Measurements from ENCODE around the gene HSF2BP.
"Not testable (repeated sequence)": the region's sequence is repeated elsewhere in the genome, so short reads cannot be mapped to it uniquely, and the experiment has no call there.

The HSF2BP gene

GRCh38 chr21:43516860-43517627 is 142.2 kb downstream of the HSF2BP start:
- not testable (repeated sequence) for DNase-seq (ENCODE audit: low read depth in 2 of 2)

GRCh38 chr21:43516295-43516847 is 142.9 kb downstream of the HSF2BP start:
- not testable (repeated sequence) for DNase-seq (ENCODE audit: low read depth in 2 of 2)

GRCh38 chr21:43514834-43515233 is 144.5 kb downstream of the HSF2BP start:
- DNase-seq (ENCODE audit: low read depth in 2 of 2) = not testable (repeated sequence)

- DNase-seq (ENCODE audit: low read depth in 2 of 2) = not testable (repeated sequence)
Observed at GRCh38 chr21:43513023-43513422, 146.3 kb downstream of the HSF2BP start.

- not testable (repeated sequence) for DNase-seq (ENCODE audit: low read depth in 2 of 2)
Observed at GRCh38 chr21:43511209-43511608, 148.1 kb downstream of the HSF2BP start.

GRCh38 chr21:43510669-43511068 is 148.6 kb downstream of the HSF2BP start:
- DNase-seq (ENCODE audit: low read depth in 2 of 2) = not testable (repeated sequence)

- not testable (repeated sequence) for DNase-seq (ENCODE audit: low read depth in 2 of 2)
Observed at GRCh38 chr21:43503892-43504291, 155.4 kb downstream of the HSF2BP start.

GRCh38 chr21:43503075-43503750 is 156.1 kb downstream of the HSF2BP start:
- DNase-seq (ENCODE audit: low read depth in 2 of 2) = not testable (repeated sequence)

GRCh38 chr21:43502407-43503071 is 156.7 kb downstream of the HSF2BP start:
- not testable (repeated sequence) for DNase-seq (ENCODE audit: low read depth in 2 of 2)

GRCh38 chr21:43498924-43499323 is 160.4 kb downstream of the HSF2BP start:
- not testable (repeated sequence) for DNase-seq (ENCODE audit: low read depth in 2 of 2)

- not testable (repeated sequence) for DNase-seq (ENCODE audit: low read depth in 2 of 2)
Observed at GRCh38 chr21:43498065-43498464, 161.2 kb downstream of the HSF2BP start.

- not testable (repeated sequence) for DNase-seq (ENCODE audit: low read depth in 2 of 2)
Observed at GRCh38 chr21:43494279-43495012, 164.8 kb downstream of the HSF2BP start.

GRCh38 chr21:43493471-43493870 is 165.8 kb downstream of the HSF2BP start:
- not testable (repeated sequence) for DNase-seq (ENCODE audit: low read depth in 2 of 2)

GRCh38 chr21:43488235-43488634 is 171.1 kb downstream of the HSF2BP start:
- DNase-seq (ENCODE audit: low read depth in 2 of 2) = not testable (repeated sequence)

- DNase-seq (ENCODE audit: low read depth in 2 of 2) = not testable (repeated sequence)
Observed at GRCh38 chr21:43486051-43486450, 173.2 kb downstream of the HSF2BP start.

- not testable (repeated sequence) for DNase-seq (ENCODE audit: low read depth in 2 of 2)
Observed at GRCh38 chr21:43485016-43485415, 174.3 kb downstream of the HSF2BP start.

GRCh38 chr21:43479197-43479596 is 180.1 kb downstream of the HSF2BP start:
- not testable (repeated sequence) for DNase-seq (ENCODE audit: low read depth in 2 of 2)

Data from stimulated activated CD8-positive, alpha-beta memory T cell treated with anti-CD3 and anti-CD28 coated beads, Interleukin-7, amount 100 ng/mL, for 4 hours (primary cell).